HepG2 (cell line): Measurements from ENCODE around the gene SMYD1.

ENCODE experiments used
- BHLHE40 ChIP-seq: IDR thresholded peaks from 2 replicates; pipeline ENCODE4 v1.6.1; 2011; ENCODE audit warnings: low read length, improper control_type of control experiment
- CTCF ChIP-seq: sonication (generic); formaldehyde crosslinking; IDR thresholded peaks from 2 replicates; pipeline ENCODE4 v1.5.0; 2020; ENCODE audit warnings: mild to moderate bottlenecking, missing genetic modification reagents, moderate library complexity
- GLMP ChIP-seq: sonication (generic); formaldehyde crosslinking; IDR thresholded peaks from 2 replicates; pipeline ENCODE4 v1.9.0; 2021; ENCODE audit warnings: missing genetic modification reagents, mild to moderate bottlenecking, borderline replicate concordance
- HDAC1 ChIP-seq: sonication (generic); formaldehyde crosslinking; IDR thresholded peaks from 2 replicates; pipeline ENCODE4 v1.5.1; 2020; ENCODE audit warnings: mild to moderate bottlenecking, missing genetic modification reagents
- NFIC ChIP-seq: IDR thresholded peaks from 2 replicates; pipeline ENCODE4 v1.6.1; 2012; ENCODE audit warnings: mild to moderate bottlenecking, low read length, inconsistent platforms
- SAFB2 ChIP-seq: sonication (generic); formaldehyde crosslinking; IDR thresholded peaks from 2 replicates; pipeline ENCODE4 v1.5.1; 2020; ENCODE audit warnings: missing genetic modification reagents, low read depth, mild to moderate bottlenecking, borderline replicate concordance
- SMARCE1 ChIP-seq: fragments of 450-650 bp; IDR thresholded peaks from 2 replicates; pipeline ENCODE4 v1.6.1; 2017; ENCODE audit warnings: borderline replicate concordance
- TBP ChIP-seq: sonication (generic); formaldehyde crosslinking; IDR thresholded peaks from 2 replicates; pipeline ENCODE4 v1.5.0; 2020; ENCODE audit warnings: missing genetic modification reagents
- XBP1 ChIP-seq: sonication (generic); formaldehyde crosslinking; IDR thresholded peaks from 2 replicates; pipeline ENCODE4 v1.5.0; 2020; ENCODE audit warnings: missing genetic modification reagents
- ZBTB7A ChIP-seq: sonication (generic); formaldehyde crosslinking; IDR thresholded peaks from 2 replicates; pipeline ENCODE4 v1.8.0; 2022; ENCODE audit warnings: mild to moderate bottlenecking, missing genetic modification reagents
- ZFP41 ChIP-seq: sonication (generic); formaldehyde crosslinking; IDR thresholded peaks from 2 replicates; pipeline ENCODE4 v1.4.0; 2020; ENCODE audit warnings: mild to moderate bottlenecking, missing genetic modification reagents, borderline replicate concordance
- ZNF10 ChIP-seq: sonication (generic); formaldehyde crosslinking; IDR thresholded peaks from 2 replicates; pipeline ENCODE4 v1.4.0; 2020; ENCODE audit warnings: mild to moderate bottlenecking, low read depth, missing genetic modification reagents, borderline replicate concordance

- TF ChIP-seq ZFP41: no peak
- TF ChIP-seq XBP1: no peak
- no peak for TF ChIP-seq ZNF10 (CRISPR knock-in tag)
- TF ChIP-seq HDAC1 (CRISPR knock-in tag): no peak
- TF ChIP-seq ZBTB7A (CRISPR knock-in tag): no peak
- TF ChIP-seq TBP (CRISPR knock-in tag): no peak
- no peak for TF ChIP-seq GLMP (CRISPR knock-in tag)
- no peak for TF ChIP-seq BHLHE40
- TF ChIP-seq CTCF: no peak
- no peak for TF ChIP-seq NFIC
- TF ChIP-seq SAFB2 (CRISPR knock-in tag): no peak
- TF ChIP-seq SMARCE1: no peak
These were observed 59.9 kb downstream of the SMYD1 start for GRCh38 chr2:88127638-88127887.
